ENCODE measurements around the gene MRPS9. TPM values are rescaled to one million over a fixed set of nuclear protein-coding genes. Genes with fewer than 3 reads are reported as not detected.

Gene MRPS9
- 21.6 and 21.7 TPM in 2 replicates for total RNA-seq

DNA sequence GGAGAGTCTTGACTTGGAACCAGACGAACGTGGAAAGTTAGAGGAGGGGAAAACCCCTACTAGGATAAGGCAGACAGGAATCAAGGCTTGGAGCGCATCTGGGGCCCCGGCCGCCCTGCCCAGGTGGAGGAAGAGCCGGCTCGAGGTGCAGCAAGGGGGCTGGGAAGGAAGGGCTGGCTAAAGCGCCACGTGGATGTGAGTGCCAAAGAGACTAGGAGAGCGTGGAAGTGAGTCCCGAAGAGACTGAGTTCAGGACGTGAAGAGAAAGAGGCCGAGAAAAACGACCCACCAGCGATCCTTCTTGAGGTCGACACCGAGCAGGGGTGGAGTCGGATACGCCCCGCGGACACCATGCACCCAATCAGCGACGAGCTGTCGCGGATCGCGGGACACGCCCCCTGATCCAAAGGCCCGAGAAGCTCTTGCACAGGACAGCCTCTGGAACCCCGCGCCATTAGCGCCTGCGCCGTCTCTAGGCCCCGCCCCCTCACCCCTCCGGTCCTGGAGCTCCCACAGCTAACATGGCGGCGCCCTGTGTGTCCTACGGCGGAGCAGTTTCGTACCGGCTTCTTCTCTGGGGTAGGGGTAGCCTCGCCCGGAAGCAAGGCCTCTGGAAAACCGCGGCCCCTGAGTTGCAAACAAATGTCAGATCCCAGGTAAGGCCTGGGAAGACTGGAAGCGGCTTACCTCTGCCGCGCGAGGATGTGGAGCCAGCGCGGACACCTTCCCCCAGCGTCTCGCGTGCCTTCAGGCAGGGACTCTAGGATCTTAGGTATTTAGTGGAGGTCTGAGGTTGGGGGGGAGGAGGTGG is at the start of gene MRPS9:
TSS of gene MRPS9 (plus strand) at position 498 of the 811 bp plus-strand sequence. CDS start at position 522, 24 bp downstream.

Other genes with a start within 250 kb of the MRPS9 start
- not detected in 2 replicates for gene POU3F3, start 184.0 kb upstream of the MRPS9 start, total RNA-seq
- gene GPR45, start 203.7 kb downstream of the MRPS9 start, total RNA-seq, result not detected in 2 replicates

All from mammary microvascular endothelial cell (primary cell).